HCT116 (cell line): ENCODE data around the gene FMNL1. TPM values are rescaled to one million over a fixed set of nuclear protein-coding genes. Genes with fewer than 3 reads are reported as not detected.
A peak's percentile ranks its signal among the peaks of the same experiment; 100 is the strongest.

Source experiments
- ATAC-seq: fragments of 200-7000 bp; cut with Tn5 transposase; 2 replicates; pipeline ENCODE4 v1.9.1; 2020; ENCODE audit warnings: mild to moderate bottlenecking, moderate library complexity
- BruUV-seq: library from RNA; stranded (reverse); fragments of 400-500 nt; replicated peaks from 2 replicates; lab custom pipeline; 2021; lab: Mats Ljungman, UMichigan
- CTCF ChIA-PET: fragments of 300-600 bp; sonication (Branson Sonifier 250); formaldehyde crosslinking; loops from one replicate; lab custom pipeline; 2021; ENCODE audit warnings: antibody characterized with exemption; lab: Charles Lee
- POLR2A ChIA-PET: fragments of 300-600, 350-600 bp; sonication (Branson Sonifier 250); formaldehyde crosslinking; loops from one replicate; lab custom pipeline; 2021; ENCODE audit warnings: antibody characterized with exemption; lab: Charles Lee
- RAD21 ChIA-PET, 2 experiments: fragments of 300-600 bp; sonication (Branson Sonifier 250); formaldehyde crosslinking; loops; one replicate each; lab custom pipeline; 2023; ENCODE audit warnings: low total read pairs in 2 of 2; ENCODE audit not compliant: uncharacterized antibody in 2 of 2, unreplicated experiment in 2 of 2, low non-redundant PET in 1 of 2; lab: Charles Lee
- DNase-seq: peaks from one replicate; pipeline ENCODE4 v3.0.0-alpha.2; 2010; ENCODE audit warnings: low read depth, low spot score
- H2AFZ ChIP-seq: fragments of 200-600 bp; shearing (Covaris generic), sonication (generic); 2 replicates; pipeline ENCODE4 v1.6.1; 2017; ENCODE audit warnings: low read depth, mixed run types, mixed read lengths, antibody characterized with exemption, low read length; ENCODE audit not compliant: poor library complexity, severe bottlenecking
- H3K27ac ChIP-seq: 2 replicates; pipeline ENCODE4 v1.5.1; 2012; ENCODE audit warnings: low read depth, low read length
- H3K27me3 ChIP-seq: fragments of 200-600 bp; sonication (generic); 2 replicates; pipeline ENCODE4 v1.6.1; 2016; ENCODE audit warnings: mixed run types, low read length, mixed read lengths; ENCODE audit not compliant: insufficient read depth
- H3K36me3 ChIP-seq, 2 experiments: fragments of 200-500 bp in 1 of 2; fragments of 200-600 bp in 1 of 2; sonication (Bioruptor generic) in 1 of 2; sonication (generic) in 1 of 2; 2 replicates each; pipeline versions ENCODE4 v1.5.1 to v1.6.1; 2014 to 2016; ENCODE audit warnings: low read length in 2 of 2, inconsistent platforms in 1 of 2, mixed read lengths in 1 of 2, mixed run types in 1 of 2; ENCODE audit not compliant: insufficient read depth in 2 of 2, control insufficient read depth in 1 of 2
- H3K4me1 ChIP-seq, 2 experiments: fragments of 200-600 bp in 1 of 2; sonication (generic) in 1 of 2; 2 replicates each; pipeline versions ENCODE4 v1.5.1 to v1.6.1; 2012 to 2017; ENCODE audit warnings: low read length in 2 of 2, inconsistent platforms in 1 of 2, mild to moderate bottlenecking in 1 of 2, mixed read lengths in 1 of 2, mixed run types in 1 of 2, moderate library complexity in 1 of 2; ENCODE audit not compliant: insufficient read depth in 2 of 2, control insufficient read depth in 1 of 2
- H3K4me2 ChIP-seq: fragments of 200-600 bp; sonication (generic); 2 replicates; pipeline ENCODE4 v1.6.1; 2017; ENCODE audit warnings: mixed run types, low read length, mixed read lengths
- H3K4me3 ChIP-seq, 2 experiments: fragments of 200-600 bp in 1 of 2; sonication (generic) in 1 of 2; replicated peaks in 1 of 2; 2 replicates each; pipeline ENCODE4 v1.5.1; 2011 to 2016; ENCODE audit warnings: low read length in 2 of 2, control low read depth in 1 of 2, low read depth in 1 of 2, mild to moderate bottlenecking in 1 of 2, mixed read lengths in 1 of 2, mixed run types in 1 of 2
- H3K79me2 ChIP-seq: fragments of 200-600 bp; sonication (generic); 2 replicates; pipeline ENCODE4 v1.6.1; 2017; ENCODE audit warnings: mild to moderate bottlenecking, mixed run types, low read length, moderate library complexity, mixed read lengths; ENCODE audit not compliant: insufficient read depth
- H3K9ac ChIP-seq: fragments of 200-600 bp; sonication (generic); 2 replicates; pipeline ENCODE4 v1.6.1; 2016; ENCODE audit warnings: low read length, mixed read lengths
- H3K9me2 ChIP-seq: fragments of 200-600 bp; sonication (generic), shearing (Covaris generic); 2 replicates; pipeline ENCODE4 v1.6.1; 2017; ENCODE audit warnings: mixed run types, mild to moderate bottlenecking, moderate library complexity; ENCODE audit not compliant: insufficient read depth
- H3K9me3 ChIP-seq, 2 experiments: fragments of 200-500 bp in 1 of 2; fragments of 200-600 bp in 1 of 2; sonication (Bioruptor generic) in 1 of 2; sonication (generic) in 1 of 2; 2 replicates each; pipeline ENCODE4 v1.6.1; 2014 to 2017; ENCODE audit warnings: low read length in 2 of 2, mixed read lengths in 2 of 2, inconsistent platforms in 1 of 2, low read depth in 1 of 2, mild to moderate bottlenecking in 1 of 2, mixed run types in 1 of 2, moderate library complexity in 1 of 2; ENCODE audit not compliant: control insufficient read depth in 1 of 2, insufficient read depth in 1 of 2
- H4K20me1 ChIP-seq: fragments of 200-600 bp; sonication (generic), shearing (Covaris generic); 2 replicates; pipeline ENCODE4 v1.6.1; 2017; ENCODE audit warnings: mixed run types, mild to moderate bottlenecking, moderate library complexity; ENCODE audit not compliant: insufficient read depth
- ELF1 ChIP-seq: IDR thresholded peaks from 2 replicates; pipeline ENCODE4 v1.6.1; 2012; ENCODE audit warnings: low read depth, borderline replicate concordance
- FOSL1 ChIP-seq: IDR thresholded peaks from 2 replicates; pipeline ENCODE4 v1.6.1; 2012; ENCODE audit warnings: low read depth
- POLR2A ChIP-seq: IDR thresholded peaks from 2 replicates; pipeline ENCODE4 v1.7.0; 2011; ENCODE audit warnings: borderline replicate concordance; ENCODE audit not compliant: insufficient read depth, insufficient read length; ENCODE audit errors: extremely low read depth
- POLR2AphosphoS5 ChIP-seq: IDR thresholded peaks from 2 replicates; pipeline ENCODE4 v1.6.1; 2011; ENCODE audit warnings: mild to moderate bottlenecking, low read depth, low read length, moderate library complexity
- RAD21 ChIP-seq: IDR thresholded peaks from 2 replicates; pipeline ENCODE4 v1.6.1; 2012; ENCODE audit warnings: low read depth, mild to moderate bottlenecking
- SRF ChIP-seq: IDR thresholded peaks from 2 replicates; pipeline ENCODE4 v1.6.1; 2012; ENCODE audit warnings: low read depth
- ZFX ChIP-seq: fragments of 450-650 bp; IDR thresholded peaks from 2 replicates; pipeline ENCODE4 v1.6.1; 2017
- intact Hi-C: fragments of 100-400 bp; cut with micrococcal nuclease; formaldehyde crosslinking; loops from 2 replicates; pipeline ENCODE4 v1.10.0; 2022
- total RNA-seq: library from RNA; stranded (reverse); gene quantifications from one replicate; pipeline ENCODE4 v1.2.1, GENCODE V29; 2021; ENCODE audit not compliant: unreplicated experiment
- TF ChIP-seq, protein P1 (sequence below), 3 experiments: fragments of 200-600 bp in 1 of 3; sonication (generic) in 1 of 3; IDR thresholded peaks in 2 of 3; conservative IDR thresholded peaks in 1 of 3; 2 replicates each; pipeline ENCODE4 v1.5.1; 2012 to 2017; ENCODE audit warnings: low read depth in 2 of 3, low read length in 2 of 3, antibody characterized with exemption in 1 of 3, borderline replicate concordance in 1 of 3, control low read depth in 1 of 3, mild to moderate bottlenecking in 1 of 3, mixed read lengths in 1 of 3, mixed run types in 1 of 3, moderate library complexity in 1 of 3; ENCODE audit not compliant: insufficient read depth in 1 of 3
- TF ChIP-seq, protein P2 (sequence below): IDR thresholded peaks from 2 replicates; pipeline ENCODE4 v1.6.1; 2012
- TF ChIP-seq, protein P3 (sequence below): IDR thresholded peaks from 2 replicates; pipeline ENCODE4 v1.6.1; 2012
- TF ChIP-seq, protein P4 (sequence below): IDR thresholded peaks from 2 replicates; pipeline ENCODE4 v1.6.1; 2012; ENCODE audit warnings: low read depth
- TF ChIP-seq, protein P5 (sequence below): IDR thresholded peaks from 2 replicates; pipeline ENCODE4 v1.6.1; 2011; ENCODE audit warnings: mild to moderate bottlenecking, low read length, moderate library complexity; ENCODE audit not compliant: insufficient replicate concordance; ENCODE audit errors: extremely low read depth

Gene FMNL1
- total RNA-seq, 1 experiment from 2014 or later = 8.2 TPM

DNA sequence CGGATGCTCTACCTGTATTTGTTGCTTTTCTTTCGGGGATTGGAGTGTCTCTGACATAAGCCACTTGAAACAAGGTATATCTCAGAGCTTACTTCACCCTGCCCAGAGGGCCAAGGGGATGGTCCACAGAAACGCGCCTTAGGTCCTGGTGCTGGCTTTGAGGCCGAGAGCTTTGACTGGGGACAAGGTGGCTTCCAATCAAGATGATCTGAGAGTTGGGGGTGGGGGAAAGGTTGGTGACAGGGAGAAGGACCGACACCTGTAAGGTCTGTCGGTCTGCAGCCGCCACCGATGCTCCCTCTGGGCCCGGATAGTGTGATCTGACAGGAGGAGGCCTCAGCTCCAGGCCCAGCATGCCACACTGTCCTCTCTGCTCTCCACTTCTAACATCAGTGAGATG lies 62.0 kb downstream of the FMNL1 start:
- Histone ChIP-seq H3K9me2 (no peaks in the 10 kb centered on the region), H3K4me2 (no peak overlapping the region), H3K36me3 (peaks cover 29 to 48% of the 10 kb centered on the region in 2 experiments), H3K27me3 (no peaks in the 10 kb centered on the region), H3K9me3 (no peaks in the 10 kb centered on the region), H3K27ac (peak overlapping the region; percentile 42), H4K20me1 (no peaks in the 10 kb centered on the region), H3K9ac (no peak overlapping the region), H3K79me2 (peaks cover 13% of the 10 kb centered on the region), H3K4me1 (peaks cover 6 to 28% of the 10 kb centered on the region in 2 experiments), H3K4me3 (no peak overlapping the region), H2AFZ (no peak overlapping the region)
- DNase-seq = no peak
- no TSS peak for BruUV-seq
- CTCF ChIA-PET = interaction anchor here (0.9 kb wide), 1 partner anchor 10 kb away, joined by 3 read pairs; no protein-coding TSS in a partner anchor
- POLR2A ChIA-PET = no interaction called here
- ATAC-seq = no peak
- RAD21 ChIA-PET = interaction anchor here in 1 of 2 experiments (0.8 kb wide), 1 partner anchor 28 kb away, joined by 3 read pairs; no protein-coding TSS in a partner anchor
- TF ChIP-seq, protein P1, sequence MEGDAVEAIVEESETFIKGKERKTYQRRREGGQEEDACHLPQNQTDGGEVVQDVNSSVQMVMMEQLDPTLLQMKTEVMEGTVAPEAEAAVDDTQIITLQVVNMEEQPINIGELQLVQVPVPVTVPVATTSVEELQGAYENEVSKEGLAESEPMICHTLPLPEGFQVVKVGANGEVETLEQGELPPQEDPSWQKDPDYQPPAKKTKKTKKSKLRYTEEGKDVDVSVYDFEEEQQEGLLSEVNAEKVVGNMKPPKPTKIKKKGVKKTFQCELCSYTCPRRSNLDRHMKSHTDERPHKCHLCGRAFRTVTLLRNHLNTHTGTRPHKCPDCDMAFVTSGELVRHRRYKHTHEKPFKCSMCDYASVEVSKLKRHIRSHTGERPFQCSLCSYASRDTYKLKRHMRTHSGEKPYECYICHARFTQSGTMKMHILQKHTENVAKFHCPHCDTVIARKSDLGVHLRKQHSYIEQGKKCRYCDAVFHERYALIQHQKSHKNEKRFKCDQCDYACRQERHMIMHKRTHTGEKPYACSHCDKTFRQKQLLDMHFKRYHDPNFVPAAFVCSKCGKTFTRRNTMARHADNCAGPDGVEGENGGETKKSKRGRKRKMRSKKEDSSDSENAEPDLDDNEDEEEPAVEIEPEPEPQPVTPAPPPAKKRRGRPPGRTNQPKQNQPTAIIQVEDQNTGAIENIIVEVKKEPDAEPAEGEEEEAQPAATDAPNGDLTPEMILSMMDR (IDR thresholded peaks at IDR 0.05 in 2 of 3, conservative IDR thresholded peaks at IDR 0.05 in 1 of 3; ENCODE audit: borderline replicate concordance in 1 of 3, insufficient read depth in 1 of 3, low read depth in 2 of 3, low read length in 2 of 3) = no peak
- TF ChIP-seq, protein P2, sequence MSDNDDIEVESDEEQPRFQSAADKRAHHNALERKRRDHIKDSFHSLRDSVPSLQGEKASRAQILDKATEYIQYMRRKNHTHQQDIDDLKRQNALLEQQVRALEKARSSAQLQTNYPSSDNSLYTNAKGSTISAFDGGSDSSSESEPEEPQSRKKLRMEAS = no peak
- TF ChIP-seq, protein P3, sequence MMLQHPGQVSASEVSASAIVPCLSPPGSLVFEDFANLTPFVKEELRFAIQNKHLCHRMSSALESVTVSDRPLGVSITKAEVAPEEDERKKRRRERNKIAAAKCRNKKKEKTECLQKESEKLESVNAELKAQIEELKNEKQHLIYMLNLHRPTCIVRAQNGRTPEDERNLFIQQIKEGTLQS = no peak
- no peak for TF ChIP-seq POLR2AphosphoS5
- TF ChIP-seq SRF = no peak
- TF ChIP-seq, protein P4, sequence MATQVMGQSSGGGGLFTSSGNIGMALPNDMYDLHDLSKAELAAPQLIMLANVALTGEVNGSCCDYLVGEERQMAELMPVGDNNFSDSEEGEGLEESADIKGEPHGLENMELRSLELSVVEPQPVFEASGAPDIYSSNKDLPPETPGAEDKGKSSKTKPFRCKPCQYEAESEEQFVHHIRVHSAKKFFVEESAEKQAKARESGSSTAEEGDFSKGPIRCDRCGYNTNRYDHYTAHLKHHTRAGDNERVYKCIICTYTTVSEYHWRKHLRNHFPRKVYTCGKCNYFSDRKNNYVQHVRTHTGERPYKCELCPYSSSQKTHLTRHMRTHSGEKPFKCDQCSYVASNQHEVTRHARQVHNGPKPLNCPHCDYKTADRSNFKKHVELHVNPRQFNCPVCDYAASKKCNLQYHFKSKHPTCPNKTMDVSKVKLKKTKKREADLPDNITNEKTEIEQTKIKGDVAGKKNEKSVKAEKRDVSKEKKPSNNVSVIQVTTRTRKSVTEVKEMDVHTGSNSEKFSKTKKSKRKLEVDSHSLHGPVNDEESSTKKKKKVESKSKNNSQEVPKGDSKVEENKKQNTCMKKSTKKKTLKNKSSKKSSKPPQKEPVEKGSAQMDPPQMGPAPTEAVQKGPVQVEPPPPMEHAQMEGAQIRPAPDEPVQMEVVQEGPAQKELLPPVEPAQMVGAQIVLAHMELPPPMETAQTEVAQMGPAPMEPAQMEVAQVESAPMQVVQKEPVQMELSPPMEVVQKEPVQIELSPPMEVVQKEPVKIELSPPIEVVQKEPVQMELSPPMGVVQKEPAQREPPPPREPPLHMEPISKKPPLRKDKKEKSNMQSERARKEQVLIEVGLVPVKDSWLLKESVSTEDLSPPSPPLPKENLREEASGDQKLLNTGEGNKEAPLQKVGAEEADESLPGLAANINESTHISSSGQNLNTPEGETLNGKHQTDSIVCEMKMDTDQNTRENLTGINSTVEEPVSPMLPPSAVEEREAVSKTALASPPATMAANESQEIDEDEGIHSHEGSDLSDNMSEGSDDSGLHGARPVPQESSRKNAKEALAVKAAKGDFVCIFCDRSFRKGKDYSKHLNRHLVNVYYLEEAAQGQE = no peak
- no peak for TF ChIP-seq RAD21
- TF ChIP-seq ELF1 = no peak
- TF ChIP-seq ZFX = no peak
- TF ChIP-seq, protein P5, sequence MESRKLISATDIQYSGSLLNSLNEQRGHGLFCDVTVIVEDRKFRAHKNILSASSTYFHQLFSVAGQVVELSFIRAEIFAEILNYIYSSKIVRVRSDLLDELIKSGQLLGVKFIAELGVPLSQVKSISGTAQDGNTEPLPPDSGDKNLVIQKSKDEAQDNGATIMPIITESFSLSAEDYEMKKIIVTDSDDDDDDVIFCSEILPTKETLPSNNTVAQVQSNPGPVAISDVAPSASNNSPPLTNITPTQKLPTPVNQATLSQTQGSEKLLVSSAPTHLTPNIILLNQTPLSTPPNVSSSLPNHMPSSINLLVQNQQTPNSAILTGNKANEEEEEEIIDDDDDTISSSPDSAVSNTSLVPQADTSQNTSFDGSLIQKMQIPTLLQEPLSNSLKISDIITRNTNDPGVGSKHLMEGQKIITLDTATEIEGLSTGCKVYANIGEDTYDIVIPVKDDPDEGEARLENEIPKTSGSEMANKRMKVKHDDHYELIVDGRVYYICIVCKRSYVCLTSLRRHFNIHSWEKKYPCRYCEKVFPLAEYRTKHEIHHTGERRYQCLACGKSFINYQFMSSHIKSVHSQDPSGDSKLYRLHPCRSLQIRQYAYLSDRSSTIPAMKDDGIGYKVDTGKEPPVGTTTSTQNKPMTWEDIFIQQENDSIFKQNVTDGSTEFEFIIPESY = no peak
- TF ChIP-seq POLR2A = no peak
- TF ChIP-seq FOSL1 = no peak
- intact Hi-C loops = no loop called here
